Measurements from ENCODE around the gene SPSB3.

DNA sequence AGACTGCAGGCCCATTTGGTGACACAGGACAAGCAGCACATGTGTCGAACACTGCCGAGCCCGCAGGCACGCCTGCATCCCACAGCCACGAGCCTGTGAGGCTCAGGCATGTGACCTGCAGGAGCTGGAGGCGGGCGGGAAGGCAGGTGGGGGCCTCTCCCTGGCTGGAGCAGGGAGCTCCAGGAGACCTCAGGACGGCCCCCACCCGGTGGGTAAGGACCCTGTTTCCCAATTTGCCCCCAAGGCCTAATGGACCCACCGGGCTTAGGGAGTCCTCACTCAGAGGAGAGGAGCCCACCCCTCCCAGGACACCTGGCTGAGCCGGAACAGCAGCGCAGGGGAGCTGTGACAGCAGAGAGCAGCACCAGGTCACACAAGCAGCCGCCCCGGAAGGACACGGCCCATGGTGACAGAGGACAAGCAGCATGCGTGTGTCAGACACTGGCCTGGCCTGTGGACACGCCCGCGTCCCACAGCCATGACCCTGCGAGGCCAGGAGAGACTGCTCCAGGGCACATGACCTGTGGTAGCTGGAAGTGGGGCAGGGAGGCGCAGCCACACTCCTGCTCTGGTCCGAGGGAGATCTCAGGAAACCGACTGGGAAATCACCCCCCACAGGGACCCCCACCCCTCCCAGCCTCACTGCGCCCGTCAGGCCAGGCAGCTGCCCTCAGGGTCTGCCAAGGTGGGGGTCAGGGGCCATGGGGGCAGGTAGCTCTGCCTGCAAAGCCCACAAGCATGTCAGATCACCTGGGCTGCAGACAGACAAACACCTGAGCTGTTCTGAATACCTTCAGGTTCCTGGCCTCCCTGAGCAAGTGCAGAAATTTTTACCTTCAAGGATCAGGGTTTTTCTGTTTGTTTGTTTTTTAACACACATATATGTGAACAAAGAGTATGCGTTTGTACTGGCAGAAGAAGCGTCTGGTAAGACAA is 2.4 kb downstream of the SPSB3 start:
- TF ChIP-seq, protein P1, sequence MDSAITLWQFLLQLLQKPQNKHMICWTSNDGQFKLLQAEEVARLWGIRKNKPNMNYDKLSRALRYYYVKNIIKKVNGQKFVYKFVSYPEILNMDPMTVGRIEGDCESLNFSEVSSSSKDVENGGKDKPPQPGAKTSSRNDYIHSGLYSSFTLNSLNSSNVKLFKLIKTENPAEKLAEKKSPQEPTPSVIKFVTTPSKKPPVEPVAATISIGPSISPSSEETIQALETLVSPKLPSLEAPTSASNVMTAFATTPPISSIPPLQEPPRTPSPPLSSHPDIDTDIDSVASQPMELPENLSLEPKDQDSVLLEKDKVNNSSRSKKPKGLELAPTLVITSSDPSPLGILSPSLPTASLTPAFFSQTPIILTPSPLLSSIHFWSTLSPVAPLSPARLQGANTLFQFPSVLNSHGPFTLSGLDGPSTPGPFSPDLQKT (IDR thresholded peaks at IDR 0.05; ENCODE audit: borderline replicate concordance, low read depth, low read length): no peak
- TF ChIP-seq, protein P2, sequence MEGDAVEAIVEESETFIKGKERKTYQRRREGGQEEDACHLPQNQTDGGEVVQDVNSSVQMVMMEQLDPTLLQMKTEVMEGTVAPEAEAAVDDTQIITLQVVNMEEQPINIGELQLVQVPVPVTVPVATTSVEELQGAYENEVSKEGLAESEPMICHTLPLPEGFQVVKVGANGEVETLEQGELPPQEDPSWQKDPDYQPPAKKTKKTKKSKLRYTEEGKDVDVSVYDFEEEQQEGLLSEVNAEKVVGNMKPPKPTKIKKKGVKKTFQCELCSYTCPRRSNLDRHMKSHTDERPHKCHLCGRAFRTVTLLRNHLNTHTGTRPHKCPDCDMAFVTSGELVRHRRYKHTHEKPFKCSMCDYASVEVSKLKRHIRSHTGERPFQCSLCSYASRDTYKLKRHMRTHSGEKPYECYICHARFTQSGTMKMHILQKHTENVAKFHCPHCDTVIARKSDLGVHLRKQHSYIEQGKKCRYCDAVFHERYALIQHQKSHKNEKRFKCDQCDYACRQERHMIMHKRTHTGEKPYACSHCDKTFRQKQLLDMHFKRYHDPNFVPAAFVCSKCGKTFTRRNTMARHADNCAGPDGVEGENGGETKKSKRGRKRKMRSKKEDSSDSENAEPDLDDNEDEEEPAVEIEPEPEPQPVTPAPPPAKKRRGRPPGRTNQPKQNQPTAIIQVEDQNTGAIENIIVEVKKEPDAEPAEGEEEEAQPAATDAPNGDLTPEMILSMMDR (tag by site-specific recombination; IDR thresholded peaks at IDR 0.05): no peak
- TF ChIP-seq KLF16 (tag by site-specific recombination; IDR thresholded peaks at IDR 0.05) (no peak), ZNF274 (IDR thresholded peaks at IDR 0.05; ENCODE audit: low read length) (no peak), ZNF274 (tag by site-specific recombination; IDR thresholded peaks at IDR 0.05; ENCODE audit: borderline replicate concordance) (no peak), ZNF629 (tag by site-specific recombination; IDR thresholded peaks at IDR 0.05) (no peak), ZNF624 (tag by site-specific recombination; IDR thresholded peaks at IDR 0.05) (no peak), ZBTB8A (tag by site-specific recombination; IDR thresholded peaks at IDR 0.05) (no peak)
- TF ChIP-seq, protein P3, sequence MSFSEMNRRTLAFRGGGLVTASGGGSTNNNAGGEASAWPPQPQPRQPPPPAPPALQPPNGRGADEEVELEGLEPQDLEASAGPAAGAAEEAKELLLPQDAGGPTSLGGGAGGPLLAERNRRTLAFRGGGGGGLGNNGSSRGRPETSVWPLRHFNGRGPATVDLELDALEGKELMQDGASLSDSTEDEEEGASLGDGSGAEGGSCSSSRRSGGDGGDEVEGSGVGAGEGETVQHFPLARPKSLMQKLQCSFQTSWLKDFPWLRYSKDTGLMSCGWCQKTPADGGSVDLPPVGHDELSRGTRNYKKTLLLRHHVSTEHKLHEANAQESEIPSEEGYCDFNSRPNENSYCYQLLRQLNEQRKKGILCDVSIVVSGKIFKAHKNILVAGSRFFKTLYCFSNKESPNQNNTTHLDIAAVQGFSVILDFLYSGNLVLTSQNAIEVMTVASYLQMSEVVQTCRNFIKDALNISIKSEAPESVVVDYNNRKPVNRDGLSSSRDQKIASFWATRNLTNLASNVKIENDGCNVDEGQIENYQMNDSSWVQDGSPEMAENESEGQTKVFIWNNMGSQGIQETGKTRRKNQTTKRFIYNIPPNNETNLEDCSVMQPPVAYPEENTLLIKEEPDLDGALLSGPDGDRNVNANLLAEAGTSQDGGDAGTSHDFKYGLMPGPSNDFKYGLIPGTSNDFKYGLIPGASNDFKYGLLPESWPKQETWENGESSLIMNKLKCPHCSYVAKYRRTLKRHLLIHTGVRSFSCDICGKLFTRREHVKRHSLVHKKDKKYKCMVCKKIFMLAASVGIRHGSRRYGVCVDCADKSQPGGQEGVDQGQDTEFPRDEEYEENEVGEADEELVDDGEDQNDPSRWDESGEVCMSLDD (tag by site-specific recombination; IDR thresholded peaks at IDR 0.05): no peak
- TF ChIP-seq, protein P4, sequence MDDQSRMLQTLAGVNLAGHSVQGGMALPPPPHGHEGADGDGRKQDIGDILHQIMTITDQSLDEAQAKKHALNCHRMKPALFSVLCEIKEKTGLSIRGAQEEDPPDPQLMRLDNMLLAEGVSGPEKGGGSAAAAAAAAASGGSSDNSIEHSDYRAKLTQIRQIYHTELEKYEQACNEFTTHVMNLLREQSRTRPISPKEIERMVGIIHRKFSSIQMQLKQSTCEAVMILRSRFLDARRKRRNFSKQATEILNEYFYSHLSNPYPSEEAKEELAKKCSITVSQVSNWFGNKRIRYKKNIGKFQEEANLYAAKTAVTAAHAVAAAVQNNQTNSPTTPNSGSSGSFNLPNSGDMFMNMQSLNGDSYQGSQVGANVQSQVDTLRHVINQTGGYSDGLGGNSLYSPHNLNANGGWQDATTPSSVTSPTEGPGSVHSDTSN (CRISPR knock-in tag; IDR thresholded peaks at IDR 0.05): no peak
